GM21717 (cell line): ENCODE data around the gene ACSM3.
"Not testable (repeated sequence)": the region's sequence is repeated elsewhere in the genome, so short reads cannot be mapped to it uniquely, and the experiment has no call there.

Source experiments
- ATAC-seq: cut with Tn5 transposase; IDR thresholded peaks from one replicate; pipeline ENCODE4 v1.9.1; 2021; ENCODE audit warnings: mild to moderate bottlenecking, moderate library complexity; ENCODE audit not compliant: unreplicated experiment

ACSM3 gene

GRCh38 chr16:20763461-20764232, at the start of gene ACSM3:
TSS of gene ACSM3 (plus strand) at chr16:20764014. CDS start at chr16:20770035, 6,021 bp downstream.
- peak; percentile 98 for ATAC-seq

- ATAC-seq = not testable (repeated sequence)
Measured at GRCh38 chr16:20717718-20718117, 46.1 kb upstream of the ACSM3 start.

- ATAC-seq = no peak
Measured at GRCh38 chr16:20720251-20720650, 43.6 kb upstream of the ACSM3 start.

GRCh38 chr16:20726661-20727060, 37.2 kb upstream of the ACSM3 start:
- ATAC-seq = no peak

GRCh38 chr16:20727181-20727580, 36.6 kb upstream of the ACSM3 start:
- no peak for ATAC-seq

- no peak for ATAC-seq
Measured at GRCh38 chr16:20729141-20729540, 34.7 kb upstream of the ACSM3 start.

- no peak for ATAC-seq
Measured at GRCh38 chr16:20734056-20734455, 29.8 kb upstream of the ACSM3 start.

- no peak for ATAC-seq
Measured at GRCh38 chr16:20734782-20735181, 29.0 kb upstream of the ACSM3 start.

- no peak for ATAC-seq
Measured at GRCh38 chr16:20735490-20735889, 28.3 kb upstream of the ACSM3 start.

- no peak for ATAC-seq
Measured at GRCh38 chr16:20740007-20740883, 23.6 kb upstream of the ACSM3 start.

- peak; percentile 84 for ATAC-seq
Measured at GRCh38 chr16:20740901-20741521, 22.8 kb upstream of the ACSM3 start.

GRCh38 chr16:20741554-20742285, 22.1 kb upstream of the ACSM3 start, which contains the start of gene THUMPD1:
TSS of gene THUMPD1 (minus strand) at chr16:20741818. CDS start at chr16:20741739, 79 bp downstream.
- ATAC-seq = peak; percentile 75

GRCh38 chr16:20743591-20743990, 20.2 kb upstream of the ACSM3 start:
- ATAC-seq = no peak

- ATAC-seq = no peak
Measured at GRCh38 chr16:20744922-20745440, 18.8 kb upstream of the ACSM3 start.

- ATAC-seq = no peak
Measured at GRCh38 chr16:20746461-20746860, 17.4 kb upstream of the ACSM3 start.

GRCh38 chr16:20747030-20747816, 16.6 kb upstream of the ACSM3 start:
- no peak for ATAC-seq

- no peak for ATAC-seq
Measured at GRCh38 chr16:20749474-20749873, 14.3 kb upstream of the ACSM3 start.

- no peak for ATAC-seq
Measured at GRCh38 chr16:20750558-20750957, 13.3 kb upstream of the ACSM3 start.

GRCh38 chr16:20753727-20754126, 10.1 kb upstream of the ACSM3 start:
- ATAC-seq = no peak

- ATAC-seq = no peak
Measured at GRCh38 chr16:20755238-20755637, 8.6 kb upstream of the ACSM3 start.
